PC-9 (cell line): ENCODE measurements around the gene CCDC51. TPM values are rescaled to one million over a fixed set of nuclear protein-coding genes. Genes with fewer than 3 reads are reported as not detected.

Experiments used
- BruUV-seq: library from RNA; stranded (reverse); fragments of 400-500 nt; replicated peaks from 2 replicates; lab custom pipeline; 2021; lab: Mats Ljungman, UMichigan
- CTCF ChIA-PET: fragments of 300-600 bp; sonication (Branson Sonifier 250); formaldehyde crosslinking; loops from one replicate; lab custom pipeline; 2022; ENCODE audit warnings: antibody characterized with exemption; lab: Charles Lee
- POLR2A ChIA-PET: fragments of 300-600 bp; sonication (Branson Sonifier 250); formaldehyde crosslinking; loops from one replicate; lab custom pipeline; 2022; ENCODE audit warnings: antibody characterized with exemption; ENCODE audit not compliant: unreplicated experiment; lab: Charles Lee
- DNase-seq, 2 experiments: peaks; one replicate each; pipeline versions ENCODE4 v3.0.0 to v3.0.0-alpha.2; 2015 to 2022; ENCODE audit warnings: mixed read lengths in 1 of 2
- H2AFZ ChIP-seq: fragments of 200-600 bp; sonication (generic); 2 replicates; pipeline ENCODE4 v1.8.1; 2017; ENCODE audit warnings: antibody characterized with exemption
- H3F3A ChIP-seq: fragments of 200-600 bp; sonication (generic); 2 replicates; pipeline ENCODE4 v1.8.1; 2017; ENCODE audit warnings: antibody characterized with exemption, mild to moderate bottlenecking, low read depth; ENCODE audit not compliant: insufficient read depth
- H3K27ac ChIP-seq: fragments of 200-600 bp; sonication (generic); 2 replicates; pipeline ENCODE4 v1.6.1; 2016; ENCODE audit warnings: mixed run types
- H3K27me3 ChIP-seq: fragments of 200-600 bp; sonication (generic); 2 replicates; pipeline ENCODE4 v1.6.1; 2016; ENCODE audit warnings: low read depth, mixed run types; ENCODE audit not compliant: insufficient read depth
- H3K36me3 ChIP-seq: fragments of 200-600 bp; sonication (generic); 2 replicates; pipeline ENCODE4 v1.6.1; 2016; ENCODE audit warnings: low read depth, mixed run types
- H3K4me1 ChIP-seq: fragments of 200-600 bp; sonication (generic); replicated peaks from 2 replicates; pipeline ENCODE4 v1.6.1; 2016; ENCODE audit warnings: mixed run types; ENCODE audit not compliant: insufficient read depth
- H3K4me2 ChIP-seq: fragments of 200-600 bp; sonication (generic); 2 replicates; pipeline ENCODE4 v1.6.1; 2017; ENCODE audit warnings: mixed run types
- H3K4me3 ChIP-seq: fragments of 200-600 bp; sonication (generic); 2 replicates; pipeline ENCODE4 v1.6.1; 2016; ENCODE audit warnings: mixed run types
- H3K79me2 ChIP-seq: fragments of 200-600 bp; sonication (generic); 2 replicates; pipeline ENCODE4 v1.6.1; 2017; ENCODE audit warnings: low read depth, mixed run types
- H3K9me2 ChIP-seq: fragments of 200-600 bp; sonication (generic); 2 replicates; pipeline ENCODE4 v1.8.1; 2017; ENCODE audit warnings: mild to moderate bottlenecking; ENCODE audit not compliant: insufficient read depth
- H3K9me3 ChIP-seq: fragments of 200-600 bp; sonication (generic); 2 replicates; pipeline ENCODE4 v1.8.1; 2016; ENCODE audit warnings: low read depth; ENCODE audit not compliant: insufficient read depth
- H4K20me1 ChIP-seq: fragments of 200-600 bp; sonication (generic); 2 replicates; pipeline ENCODE4 v1.8.1; 2017; ENCODE audit not compliant: insufficient read depth
- EZH2 ChIP-seq: fragments of 200-600 bp; sonication (generic); IDR thresholded peaks from 2 replicates; pipeline ENCODE4 v1.8.0; 2017; ENCODE audit warnings: antibody characterized with exemption, low read depth
- intact Hi-C: fragments of 100-400 bp; cut with micrococcal nuclease; formaldehyde crosslinking; loops from one replicate; pipeline ENCODE4 v1.10.0; 2022; ENCODE audit not compliant: unreplicated experiment
- total RNA-seq: library from RNA; stranded (reverse); gene quantifications from 2 replicates; pipeline ENCODE4 v1.2.3, GENCODE V29; 2021
- TF ChIP-seq, protein P1 (sequence below): fragments of 200-600 bp; sonication (generic); conservative IDR thresholded peaks from 2 replicates; pipeline ENCODE4 v1.6.1; 2017; ENCODE audit warnings: mixed run types, antibody characterized with exemption, mild to moderate bottlenecking, moderate library complexity

CCDC51 gene
- total RNA-seq, 1 experiment from 2014 or later: 28.5 TPM

GRCh38 chr3:48456456-48456855, 16.5 kb upstream of the CCDC51 start:
- Histone ChIP-seq H3K9me2 (no peaks in the 10 kb centered on the region), H4K20me1 (no peaks in the 10 kb centered on the region), H3K4me2 (no peak overlapping the region), H3K79me2 (no peaks in the 10 kb centered on the region), H3K27me3 (no peaks in the 10 kb centered on the region), H3K4me3 (no peak overlapping the region), H3K4me1 (no peaks in the 10 kb centered on the region), H3K9me3 (no peaks in the 10 kb centered on the region), H2AFZ (no peak overlapping the region), H3K27ac (no peak overlapping the region), H3K36me3 (peaks cover 4% of the 10 kb centered on the region; the same call in 1 of the 2 replicates), H3F3A (no peaks in the 10 kb centered on the region)
- intact Hi-C loops: no loop called here
- TF ChIP-seq EZH2: no peak
- TF ChIP-seq, protein P1, sequence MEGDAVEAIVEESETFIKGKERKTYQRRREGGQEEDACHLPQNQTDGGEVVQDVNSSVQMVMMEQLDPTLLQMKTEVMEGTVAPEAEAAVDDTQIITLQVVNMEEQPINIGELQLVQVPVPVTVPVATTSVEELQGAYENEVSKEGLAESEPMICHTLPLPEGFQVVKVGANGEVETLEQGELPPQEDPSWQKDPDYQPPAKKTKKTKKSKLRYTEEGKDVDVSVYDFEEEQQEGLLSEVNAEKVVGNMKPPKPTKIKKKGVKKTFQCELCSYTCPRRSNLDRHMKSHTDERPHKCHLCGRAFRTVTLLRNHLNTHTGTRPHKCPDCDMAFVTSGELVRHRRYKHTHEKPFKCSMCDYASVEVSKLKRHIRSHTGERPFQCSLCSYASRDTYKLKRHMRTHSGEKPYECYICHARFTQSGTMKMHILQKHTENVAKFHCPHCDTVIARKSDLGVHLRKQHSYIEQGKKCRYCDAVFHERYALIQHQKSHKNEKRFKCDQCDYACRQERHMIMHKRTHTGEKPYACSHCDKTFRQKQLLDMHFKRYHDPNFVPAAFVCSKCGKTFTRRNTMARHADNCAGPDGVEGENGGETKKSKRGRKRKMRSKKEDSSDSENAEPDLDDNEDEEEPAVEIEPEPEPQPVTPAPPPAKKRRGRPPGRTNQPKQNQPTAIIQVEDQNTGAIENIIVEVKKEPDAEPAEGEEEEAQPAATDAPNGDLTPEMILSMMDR: no peak
- no TSS peak for BruUV-seq
- no peak for DNase-seq
- ChIA-PET POLR2A (no interaction called here), CTCF (interaction anchor here (0.6 to 0.7 kb wide), 2 partner anchors 48 to 653 kb away, joined by 3 to 6 read pairs; no protein-coding TSS in a partner anchor)

DNA sequence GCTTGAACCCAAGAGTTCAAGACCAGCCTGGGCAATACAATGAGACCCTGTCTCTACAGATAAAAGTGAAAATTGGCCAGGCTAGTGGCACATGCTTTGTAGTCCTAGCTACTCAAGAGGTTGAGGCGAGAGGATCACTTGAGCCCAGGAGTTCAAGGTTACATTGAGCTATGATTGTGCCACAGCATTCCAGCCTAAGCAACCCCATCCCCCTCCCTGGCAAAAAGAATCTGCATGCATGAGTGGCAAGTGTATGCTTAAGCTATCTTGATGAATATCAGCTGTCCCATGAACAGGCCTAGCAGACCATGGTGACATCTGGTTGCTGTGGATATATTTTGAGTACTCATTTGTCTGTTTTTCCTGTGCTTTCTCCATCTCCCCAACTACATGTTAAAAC, 11.4 kb upstream of the CCDC51 start:
- H3F3A ChIP-seq: peaks cover 4% of the 10 kb centered on the region; the same call in 1 of the 2 replicates
- BruUV-seq: no TSS peak
- no peak overlapping the region for H3K4me2 ChIP-seq
- H3K27ac ChIP-seq: no peak overlapping the region
- TF ChIP-seq, protein P1: no peak
- TF ChIP-seq EZH2: no peak
- H2AFZ ChIP-seq: no peak overlapping the region
- ChIA-PET POLR2A (interaction anchor here (0.6 kb wide), 2 partner anchors 10 to 22 kb away, joined by 4 read pairs; no protein-coding TSS in a partner anchor), CTCF (no interaction called here)
- no peak overlapping the region for H3K4me3 ChIP-seq
- H3K9me3 ChIP-seq: no peaks in the 10 kb centered on the region
- no peaks in the 10 kb centered on the region for H3K9me2 ChIP-seq
- peaks cover 4% of the 10 kb centered on the region; the same call in 1 of the 2 replicates for H3K36me3 ChIP-seq
- peaks cover 8% of the 10 kb centered on the region for H3K4me1 ChIP-seq
- DNase-seq: no peak
- H4K20me1 ChIP-seq: no peaks in the 10 kb centered on the region
- peaks cover 14% of the 10 kb centered on the region for H3K79me2 ChIP-seq
- no peaks in the 10 kb centered on the region for H3K27me3 ChIP-seq
- intact Hi-C loops: no loop called here

GRCh38 chr3:48446425-48447193, 6.7 kb upstream of the CCDC51 start, which contains the start of gene ATRIP:
TSS of gene ATRIP (plus strand) at chr3:48446737. CDS start at chr3:48446846, 109 bp downstream.
- peaks cover 43% of the 10 kb centered on the region for H3F3A ChIP-seq
- H3K79me2 ChIP-seq: peaks cover 21% of the 10 kb centered on the region
- no peaks in the 10 kb centered on the region for H3K36me3 ChIP-seq
- H3K27me3 ChIP-seq: no peaks in the 10 kb centered on the region
- peak within 1 kb of the TSS; percentile 10; the same call in 1 of the 2 replicates for H3K27ac ChIP-seq
- peaks cover 17% of the 10 kb centered on the region for H3K4me1 ChIP-seq
- POLR2A ChIA-PET: interaction anchor here (0.6 to 0.9 kb wide), 6 partner anchors 10 to 560 kb away, joined by 3 to 7 read pairs (median 4); partner anchors contain the start of gene WDR6
- peak; percentile 75 to 91 for DNase-seq
- CTCF ChIA-PET: interaction anchor here (1.0 to 2.9 kb wide), 3 partner anchors 10 to 217 kb away, joined by 3 to 13 read pairs (median 4); no protein-coding TSS in a partner anchor
- H4K20me1 ChIP-seq: peaks cover 8% of the 10 kb centered on the region; the same call in 1 of the 2 replicates
- TSS peak; percentile 30 for BruUV-seq
- H3K9me3 ChIP-seq: no peaks in the 10 kb centered on the region
- peak within 1 kb of the TSS; percentile 99 for H3K4me2 ChIP-seq
- H3K4me3 ChIP-seq: peak within 1 kb of the TSS; percentile 92
- no peaks in the 10 kb centered on the region for H3K9me2 ChIP-seq
- TF ChIP-seq, protein P1: no peak
- no peak for TF ChIP-seq EZH2
- intact Hi-C loops: loop anchor here (5.0 to 10.0 kb wide), 2 partner anchors 111 to 558 kb away; partner anchors contain the start of genes PFKFB4 and WDR6
- H2AFZ ChIP-seq: peak within 1 kb of the TSS; percentile 93
